ENCODE measurements around the gene ACHE. TPM values are rescaled to one million over a fixed set of nuclear protein-coding genes. Genes with fewer than 3 reads are reported as not detected.
A peak's percentile ranks its signal among the peaks of the same experiment; 100 is the strongest.

ACHE gene
- total RNA-seq, 6 experiments from 2014 or later = 0.59 to 6.0 (median 3.0) TPM

GRCh38 chr7:100902638-100903037 is 7.0 kb upstream of the ACHE start:
- Histone ChIP-seq H3K9me3 (no peaks in the 10 kb centered on the region), H3K36me3 (no peaks in the 10 kb centered on the region), H3K27me3 (no peaks in the 10 kb centered on the region), H3K27ac (peak overlapping the region in 2 of 3 donors; percentile 71 to 80), H3K4me3 (no peak overlapping the region), H3K4me1 (peaks cover 0 to 20% (median 0%) of the 10 kb centered on the region in 4 donors)
- TF ChIP-seq CTCF (IDR thresholded peaks at IDR 0.05) = no peak
- no peak for TF ChIP-seq POLR2A (IDR thresholded peaks at IDR 0.05)
- intact Hi-C loops (cut with DNase I) = no loop called here
- ATAC-seq (no peak), DNase-seq (no peak)
- 89% methylated on average over 6 of the region's 7 CpGs for WGBS (ENCODE audit: insufficient coverage, low coverage, low lambda C conversion rate, missing lambda C conversion rate)

GRCh38 chr7:100901921-100902332 is 6.2 kb upstream of the ACHE start:
- Histone ChIP-seq H3K4me3 (no peak overlapping the region), H3K27ac (peak overlapping the region; percentile 38 to 80 (median 71)), H3K27me3 (no peaks in the 10 kb centered on the region), H3K9me3 (no peaks in the 10 kb centered on the region), H3K36me3 (no peaks in the 10 kb centered on the region), H3K4me1 (peaks cover 0 to 20% (median 0%) of the 10 kb centered on the region in 4 donors)
- WGBS (ENCODE audit: insufficient coverage, low coverage, low lambda C conversion rate, missing lambda C conversion rate) = 42% methylated on average over 4 of the region's 5 CpGs
- intact Hi-C loops (cut with DNase I) = no loop called here
- DNase-seq (peak in 1 of 3 donors; percentile 71), ATAC-seq (peak; percentile 66 to 78 (median 74))
- no peak for TF ChIP-seq CTCF (IDR thresholded peaks at IDR 0.05)
- TF ChIP-seq POLR2A (IDR thresholded peaks at IDR 0.05) = no peak

GRCh38 chr7:100900978-100901377 is 5.3 kb upstream of the ACHE start:
- Histone ChIP-seq H3K4me1 (peaks cover 0 to 23% (median 3%) of the 10 kb centered on the region in 4 donors), H3K9me3 (no peaks in the 10 kb centered on the region), H3K27me3 (no peaks in the 10 kb centered on the region), H3K27ac (peak overlapping the region in 2 of 3 donors; percentile 71 to 80), H3K4me3 (no peak overlapping the region), H3K36me3 (no peaks in the 10 kb centered on the region)
- TF ChIP-seq POLR2A (IDR thresholded peaks at IDR 0.05) (no peak), CTCF (IDR thresholded peaks at IDR 0.05) (no peak)
- peak; percentile 55 to 87 (median 82) for ATAC-seq
- peak; percentile 65 to 95 (median 90) for DNase-seq
- intact Hi-C loops (cut with DNase I) = no loop called here
- 60% methylated on average over 1 of the region's 2 CpGs for WGBS (ENCODE audit: insufficient coverage, low coverage, low lambda C conversion rate, missing lambda C conversion rate)

GRCh38 chr7:100899432-100899831 is 3.7 kb upstream of the ACHE start:
- DNase-seq = no peak
- Histone ChIP-seq H3K4me1 (peaks cover 0 to 31% (median 3%) of the 10 kb centered on the region in 4 donors), H3K4me3 (no peak overlapping the region), H3K9me3 (no peaks in the 10 kb centered on the region), H3K36me3 (no peaks in the 10 kb centered on the region), H3K27me3 (no peaks in the 10 kb centered on the region), H3K27ac (no peak overlapping the region)
- ATAC-seq = no peak
- intact Hi-C loops (cut with DNase I) = loop anchor here in 1 of 2 donors (5.0 kb wide), 1 partner anchor 178 kb away; no protein-coding TSS in a partner anchor
- WGBS (ENCODE audit: insufficient coverage, low coverage, low lambda C conversion rate, missing lambda C conversion rate) = 72% methylated on average over 5 of the region's 5 CpGs
- TF ChIP-seq POLR2A (IDR thresholded peaks at IDR 0.05) (no peak), CTCF (IDR thresholded peaks at IDR 0.05) (no peak)
